HepG2 (cell line): ENCODE measurements around the gene HHIPL2. TPM values are rescaled to one million over a fixed set of nuclear protein-coding genes. Genes with fewer than 3 reads are reported as not detected.

Source experiments
- CBX1 ChIP-seq: IDR thresholded peaks from one replicate; pipeline ENCODE4 v1.6.1; 2016; ENCODE audit warnings: antibody characterized with exemption, low read depth
- CENPT ChIP-seq: sonication (generic); formaldehyde crosslinking; IDR thresholded peaks from 2 replicates; pipeline ENCODE4 v1.8.0; 2022; ENCODE audit warnings: low read depth, mild to moderate bottlenecking, moderate library complexity, missing genetic modification reagents
- CREBL2 ChIP-seq: sonication (generic); formaldehyde crosslinking; IDR thresholded peaks from 2 replicates; pipeline ENCODE4 v1.8.1; 2023; ENCODE audit warnings: missing genetic modification reagents, mild to moderate bottlenecking, borderline replicate concordance
- E2F1 ChIP-seq: sonication (generic); formaldehyde crosslinking; IDR thresholded peaks from 2 replicates; pipeline ENCODE4 v1.5.0; 2020; ENCODE audit warnings: missing genetic modification reagents
- HCFC1 ChIP-seq: fragments of 150-350 bp; IDR thresholded peaks from 2 replicates; pipeline ENCODE4 v1.6.1; 2014; ENCODE audit warnings: low read depth, low read length
- KMT2A ChIP-seq: sonication (generic); formaldehyde crosslinking; IDR thresholded peaks from 2 replicates; pipeline ENCODE4 v1.4.0; 2020; ENCODE audit warnings: missing genetic modification reagents
- MAX ChIP-seq: IDR thresholded peaks from 2 replicates; pipeline ENCODE4 v1.6.1; 2012; ENCODE audit warnings: inconsistent platforms
- MTF1 ChIP-seq: sonication (generic); formaldehyde crosslinking; IDR thresholded peaks from 2 replicates; pipeline ENCODE4 v1.5.0; 2020; ENCODE audit warnings: missing genetic modification reagents
- PHF8 ChIP-seq: sonication (generic); formaldehyde crosslinking; IDR thresholded peaks from 2 replicates; pipeline ENCODE4 v1.5.0; 2020; ENCODE audit warnings: missing genetic modification reagents
- RFX5 ChIP-seq: IDR thresholded peaks from 2 replicates; pipeline ENCODE4 v1.6.1; 2011; ENCODE audit warnings: low read depth, low read length, improper control_type of control experiment
- TCF12 ChIP-seq, 2 experiments: fragments of 450-650 bp in 1 of 2; sonication (generic) in 1 of 2; formaldehyde crosslinking in 1 of 2; IDR thresholded peaks; 2 replicates each; pipeline versions ENCODE4 v1.6.1 to v1.8.0; 2017 to 2022; ENCODE audit warnings: antibody characterized with exemption in 1 of 2, mild to moderate bottlenecking in 1 of 2, missing genetic modification reagents in 1 of 2, moderate library complexity in 1 of 2
- TERF1 ChIP-seq: sonication (generic); formaldehyde crosslinking; IDR thresholded peaks from 2 replicates; pipeline ENCODE4 v1.8.0; 2022; ENCODE audit warnings: mild to moderate bottlenecking, missing genetic modification reagents, moderate library complexity
- ZFP1 ChIP-seq: IDR thresholded peaks from 2 replicates; pipeline ENCODE4 v1.6.1; 2016
- ZFP90 ChIP-seq: sonication (generic); formaldehyde crosslinking; IDR thresholded peaks from 2 replicates; pipeline ENCODE4 v1.8.0; 2022; ENCODE audit warnings: missing genetic modification reagents, mild to moderate bottlenecking, inconsistent platforms, borderline replicate concordance
- ZNF256 ChIP-seq: sonication (generic); formaldehyde crosslinking; conservative IDR thresholded peaks from 2 replicates; pipeline ENCODE4 v1.4.0; 2020; ENCODE audit warnings: missing genetic modification reagents
- ZNF3 ChIP-seq: IDR thresholded peaks from 2 replicates; pipeline ENCODE4 v1.7.0; 2017; ENCODE audit warnings: inconsistent platforms
- ZNF329 ChIP-seq: sonication (generic); formaldehyde crosslinking; IDR thresholded peaks from 2 replicates; pipeline ENCODE4 v1.9.0; 2021; ENCODE audit warnings: low read depth, mild to moderate bottlenecking, missing genetic modification reagents
- ZNF496 ChIP-seq: sonication (generic); formaldehyde crosslinking; IDR thresholded peaks from 2 replicates; pipeline ENCODE4 v1.8.1; 2023; ENCODE audit warnings: mild to moderate bottlenecking, moderate library complexity, missing genetic modification reagents; ENCODE audit not compliant: insufficient replicate concordance
- ZNF549 ChIP-seq: sonication (generic); formaldehyde crosslinking; IDR thresholded peaks from 2 replicates; pipeline ENCODE4 v1.5.0; 2020; ENCODE audit warnings: missing genetic modification reagents
- ZNF776 ChIP-seq: sonication (generic); formaldehyde crosslinking; IDR thresholded peaks from 2 replicates; pipeline ENCODE4 v1.4.0; 2020; ENCODE audit warnings: mild to moderate bottlenecking, missing genetic modification reagents
- ZSCAN21 ChIP-seq: sonication (generic); formaldehyde crosslinking; IDR thresholded peaks from 2 replicates; pipeline ENCODE4 v1.8.0; 2022; ENCODE audit warnings: mild to moderate bottlenecking, missing genetic modification reagents, moderate library complexity, borderline replicate concordance
- polyA plus RNA-seq, 8 experiments: library from polyadenylated mRNA; depleted of rRNA in 3 of 8; stranded (reverse) in 7 of 8; unstranded in 1 of 8; fragments of >200 nt; fragmentation: Illumina TruSeq in 4 of 8; extraction: Trizol in 4 of 8; gene quantifications; 2 replicates each; pipeline versions ENCODE4 v1.2.1 to v1.2.3, GENCODE V29; 2011 to 2016; ENCODE audit warnings: low read depth in 4 of 8, missing spikeins in 1 of 8, mixed read lengths in 1 of 8; ENCODE audit not compliant: insufficient read depth in 1 of 8
- total RNA-seq, 5 experiments: library from RNA; depleted of rRNA; stranded (reverse); fragments of >200 nt; fragmentation: Illumina TruSeq; extraction: Trizol; gene quantifications; 2 replicates each; pipeline ENCODE4 v1.2.3, GENCODE V29; 2016; ENCODE audit warnings: low read depth in 1 of 5
- TF ChIP-seq, protein P1 (sequence below): sonication (generic); formaldehyde crosslinking; IDR thresholded peaks from 2 replicates; pipeline ENCODE4 v1.4.0; 2020; ENCODE audit warnings: missing genetic modification reagents; ENCODE audit errors: not compliant biosample characterization
- TF ChIP-seq, protein P2 (sequence below): sonication (generic); formaldehyde crosslinking; IDR thresholded peaks from 2 replicates; pipeline ENCODE4 v1.8.0; 2022; ENCODE audit warnings: mild to moderate bottlenecking, missing genetic modification reagents; ENCODE audit not compliant: insufficient replicate concordance
- TF ChIP-seq, protein P3 (sequence below): sonication (generic); formaldehyde crosslinking; IDR thresholded peaks from 2 replicates; pipeline ENCODE4 v1.4.0; 2020; ENCODE audit warnings: mild to moderate bottlenecking, missing genetic modification reagents

Gene HHIPL2
- total and polyA plus RNA-seq, 2 of the 13 experiments (the other 11 are each of a cell fraction or from before 2014, with no cell fraction given) = 0.53 to 1.3 TPM

GRCh38 chr1:222589462-222590302, 41.8 kb upstream of the HHIPL2 start, which contains the start of gene TAF1A (continued):
- TF ChIP-seq TCF12 (IDR thresholded peaks at IDR 0.05) (no peak), TCF12 (CRISPR knock-in tag; IDR thresholded peaks at IDR 0.05) (0 out of 2 replicates have a peak, but pooled peaks have one; percentile 66), E2F1 (no peak), ZFP1 (CRISPR knock-in tag) (no peak), ZNF549 (no peak), ZNF256 (CRISPR knock-in tag) (no peak), ZNF496 (no peak), ZSCAN21 (CRISPR knock-in tag) (peak; percentile 27; the same call in 1 of the 2 replicates), CENPT (no peak), PHF8 (CRISPR knock-in tag) (peak; percentile 85), KMT2A (peak; percentile 96), RFX5 (0 out of 2 replicates have a peak, but pooled peaks have one; percentile 25), CBX1 (no peak), ZFP90 (CRISPR knock-in tag) (no peak), ZNF3 (CRISPR knock-in tag) (no peak), CREBL2 (CRISPR knock-in tag) (no peak), MAX (peak; percentile 81), MTF1 (CRISPR knock-in tag) (no peak), HCFC1 (peak; percentile 19; the same call in 1 of the 2 replicates), TERF1 (CRISPR knock-in tag) (no peak), ZNF329 (CRISPR knock-in tag) (no peak), ZNF776 (no peak)
- TF ChIP-seq, protein P1, sequence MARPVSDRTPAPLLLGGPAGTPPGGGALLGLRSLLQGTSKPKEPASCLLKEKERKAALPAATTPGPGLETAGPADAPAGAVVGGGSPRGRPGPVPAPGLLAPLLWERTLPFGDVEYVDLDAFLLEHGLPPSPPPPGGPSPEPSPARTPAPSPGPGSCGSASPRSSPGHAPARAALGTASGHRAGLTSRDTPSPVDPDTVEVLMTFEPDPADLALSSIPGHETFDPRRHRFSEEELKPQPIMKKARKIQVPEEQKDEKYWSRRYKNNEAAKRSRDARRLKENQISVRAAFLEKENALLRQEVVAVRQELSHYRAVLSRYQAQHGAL = no peak
- TF ChIP-seq, protein P2, sequence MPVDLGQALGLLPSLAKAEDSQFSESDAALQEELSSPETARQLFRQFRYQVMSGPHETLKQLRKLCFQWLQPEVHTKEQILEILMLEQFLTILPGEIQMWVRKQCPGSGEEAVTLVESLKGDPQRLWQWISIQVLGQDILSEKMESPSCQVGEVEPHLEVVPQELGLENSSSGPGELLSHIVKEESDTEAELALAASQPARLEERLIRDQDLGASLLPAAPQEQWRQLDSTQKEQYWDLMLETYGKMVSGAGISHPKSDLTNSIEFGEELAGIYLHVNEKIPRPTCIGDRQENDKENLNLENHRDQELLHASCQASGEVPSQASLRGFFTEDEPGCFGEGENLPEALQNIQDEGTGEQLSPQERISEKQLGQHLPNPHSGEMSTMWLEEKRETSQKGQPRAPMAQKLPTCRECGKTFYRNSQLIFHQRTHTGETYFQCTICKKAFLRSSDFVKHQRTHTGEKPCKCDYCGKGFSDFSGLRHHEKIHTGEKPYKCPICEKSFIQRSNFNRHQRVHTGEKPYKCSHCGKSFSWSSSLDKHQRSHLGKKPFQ (CRISPR knock-in tag) = no peak
- TF ChIP-seq, protein P3, sequence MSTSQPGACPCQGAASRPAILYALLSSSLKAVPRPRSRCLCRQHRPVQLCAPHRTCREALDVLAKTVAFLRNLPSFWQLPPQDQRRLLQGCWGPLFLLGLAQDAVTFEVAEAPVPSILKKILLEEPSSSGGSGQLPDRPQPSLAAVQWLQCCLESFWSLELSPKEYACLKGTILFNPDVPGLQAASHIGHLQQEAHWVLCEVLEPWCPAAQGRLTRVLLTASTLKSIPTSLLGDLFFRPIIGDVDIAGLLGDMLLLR (CRISPR knock-in tag) = no peak
